NT2/D1 (cell line): ENCODE results near the gene PCSK4.

Experiments used
- DNase-seq: peaks from one replicate; pipeline ENCODE4 v3.0.0-alpha.2; 2011; ENCODE audit warnings: low read depth, low spot score
- H3K27me3 ChIP-seq: 2 replicates; pipeline ENCODE4 v1.6.0; 2011; ENCODE audit warnings: mild to moderate bottlenecking; ENCODE audit not compliant: insufficient read length, insufficient read depth
- H3K36me3 ChIP-seq: 2 replicates; pipeline ENCODE4 v1.6.1; 2011; ENCODE audit warnings: mild to moderate bottlenecking, low read length, mixed read lengths; ENCODE audit not compliant: insufficient read depth, insufficient read length
- H3K4me1 ChIP-seq: 2 replicates; pipeline ENCODE4 v1.5.1; 2011; ENCODE audit not compliant: insufficient read depth, insufficient read length
- H3K4me3 ChIP-seq: 2 replicates; pipeline ENCODE4 v1.5.1; 2011; ENCODE audit warnings: low read depth; ENCODE audit not compliant: insufficient read length
- H3K9ac ChIP-seq: 2 replicates; pipeline ENCODE4 v1.6.0; 2011; ENCODE audit warnings: low read depth; ENCODE audit not compliant: insufficient read length
- H3K9me3 ChIP-seq: 2 replicates; pipeline ENCODE4 v1.5.1; 2011; ENCODE audit warnings: mild to moderate bottlenecking, low read length; ENCODE audit not compliant: insufficient read depth
- SUZ12 ChIP-seq: IDR thresholded peaks from 2 replicates; pipeline ENCODE4 v1.6.1; 2011; ENCODE audit not compliant: insufficient read length, insufficient read depth; ENCODE audit errors: extremely low read depth
- YY1 ChIP-seq: IDR thresholded peaks from 2 replicates; pipeline ENCODE4 v1.6.1; 2011; ENCODE audit not compliant: insufficient read length, insufficient read depth
- ZNF274 ChIP-seq: IDR thresholded peaks from 2 replicates; pipeline ENCODE4 v1.6.1; 2011; ENCODE audit warnings: mild to moderate bottlenecking, low read depth, low read length

PCSK4 gene

GRCh38 chr19:1456121-1456900 is 33.8 kb downstream of the PCSK4 start:
- Histone ChIP-seq H3K9ac (peak overlapping the region; percentile 74), H3K9me3 (no peaks in the 10 kb centered on the region)
- no peak for TF ChIP-seq YY1
- TF ChIP-seq SUZ12: no peak
- TF ChIP-seq ZNF274: no peak

GRCh38 chr19:1455336-1456120 is 34.6 kb downstream of the PCSK4 start:
- Histone ChIP-seq H3K9me3 (no peaks in the 10 kb centered on the region), H3K4me1 (peaks cover 32% of the 10 kb centered on the region), H3K27me3 (peaks cover 56% of the 10 kb centered on the region), H3K4me3 (no peak overlapping the region), H3K9ac (no peak overlapping the region), H3K36me3 (peaks cover 5% of the 10 kb centered on the region)
- no peak for TF ChIP-seq YY1
- no peak for TF ChIP-seq SUZ12
- no peak for TF ChIP-seq ZNF274
- DNase-seq: no peak

More at GRCh38 chr19:1456121-1456900, 33.8 kb downstream of the PCSK4 start:
- Histone ChIP-seq H3K4me3 (no peak overlapping the region), H3K4me1 (peaks cover 32% of the 10 kb centered on the region), H3K27me3 (peaks cover 49% of the 10 kb centered on the region), H3K36me3 (peaks cover 12% of the 10 kb centered on the region)
- no peak for DNase-seq

- no peak for TF ChIP-seq ZNF274
- no peak for TF ChIP-seq YY1
- TF ChIP-seq SUZ12: no peak
- H3K9ac ChIP-seq: no peak overlapping the region
- H3K36me3 ChIP-seq: no peaks in the 10 kb centered on the region
- H3K9me3 ChIP-seq: no peaks in the 10 kb centered on the region
- peaks cover 32% of the 10 kb centered on the region for H3K4me1 ChIP-seq
- no peak overlapping the region for H3K4me3 ChIP-seq
- DNase-seq: no peak
- H3K27me3 ChIP-seq: peaks cover 62% of the 10 kb centered on the region
These were observed 35.2 kb downstream of the PCSK4 start for GRCh38 chr19:1455002-1455335.

GRCh38 chr19:1453525-1454364 is 36.4 kb downstream of the PCSK4 start:
- H3K4me3 ChIP-seq: no peak overlapping the region
- no peaks in the 10 kb centered on the region for H3K36me3 ChIP-seq
- TF ChIP-seq YY1 (no peak), SUZ12 (no peak), ZNF274 (no peak)
- no peak for DNase-seq
- H3K9me3 ChIP-seq: no peaks in the 10 kb centered on the region
- peaks cover 35% of the 10 kb centered on the region for H3K4me1 ChIP-seq
- H3K9ac ChIP-seq: no peak overlapping the region
- peaks cover 74% of the 10 kb centered on the region for H3K27me3 ChIP-seq

GRCh38 chr19:1452802-1453524 is 37.2 kb downstream of the PCSK4 start:
- DNase-seq: no peak
- peaks cover 78% of the 10 kb centered on the region for H3K27me3 ChIP-seq
- TF ChIP-seq YY1 (no peak), SUZ12 (no peak), ZNF274 (no peak)

GRCh38 chr19:1451916-1452801 is 38.0 kb downstream of the PCSK4 start:
- TF ChIP-seq YY1 (no peak), SUZ12 (no peak), ZNF274 (no peak)
- H3K36me3 ChIP-seq: no peaks in the 10 kb centered on the region
- H3K9ac ChIP-seq: peak overlapping the region; percentile 9
- no peak for DNase-seq
- H3K27me3 ChIP-seq: peaks cover 84% of the 10 kb centered on the region
- no peak overlapping the region for H3K4me3 ChIP-seq
- H3K9me3 ChIP-seq: no peaks in the 10 kb centered on the region
- H3K4me1 ChIP-seq: peaks cover 37% of the 10 kb centered on the region

More at GRCh38 chr19:1452802-1453524, 37.2 kb downstream of the PCSK4 start:
- H3K9me3 ChIP-seq: no peaks in the 10 kb centered on the region
- H3K4me3 ChIP-seq: peak overlapping the region; percentile 2
- H3K36me3 ChIP-seq: no peaks in the 10 kb centered on the region
- peaks cover 35% of the 10 kb centered on the region for H3K4me1 ChIP-seq
- H3K9ac ChIP-seq: no peak overlapping the region
